T-helper 2 cell (primary cell): Measurements from ENCODE around the gene BHMT2.

Experiments used
- DNase-seq, 5 experiments: peaks; one replicate each; pipeline versions ENCODE4 v3.0.0 to v3.0.0-alpha.2; 2012 to 2022

Gene BHMT2

GRCh38 chr5:79074641-79075040 is 5.1 kb downstream of the BHMT2 start:
- DNase-seq, result no peak

GRCh38 chr5:79075646-79076426 is 6.3 kb downstream of the BHMT2 start:
- no peak for DNase-seq

- DNase-seq, result no peak
Measured at GRCh38 chr5:79076819-79077218, 7.3 kb downstream of the BHMT2 start.

GRCh38 chr5:79077680-79078365 is 8.3 kb downstream of the BHMT2 start:
- peak in 1 of 5 experiments; percentile 13 for DNase-seq

GRCh38 chr5:79080804-79081203 is 11.2 kb downstream of the BHMT2 start:
- no peak for DNase-seq

- no peak for DNase-seq
Measured at GRCh38 chr5:79081779-79082178, 12.2 kb downstream of the BHMT2 start.

- DNase-seq, result no peak
Measured at GRCh38 chr5:79086116-79086515, 16.5 kb downstream of the BHMT2 start.

- DNase-seq, result no peak
Measured at GRCh38 chr5:79088507-79088906, 18.9 kb downstream of the BHMT2 start.

- DNase-seq, result no peak
Measured at GRCh38 chr5:79091064-79091463, 21.5 kb downstream of the BHMT2 start.

- DNase-seq, result no peak
Measured at GRCh38 chr5:79093762-79094161, 24.2 kb downstream of the BHMT2 start.

GRCh38 chr5:79105868-79106267 is 36.3 kb downstream of the BHMT2 start:
- DNase-seq, result no peak

- DNase-seq, result no peak
Measured at GRCh38 chr5:79107020-79107796, 37.6 kb downstream of the BHMT2 start.

GRCh38 chr5:79108086-79108485 is 38.5 kb downstream of the BHMT2 start:
- DNase-seq, result no peak

GRCh38 chr5:79108792-79109191 is 39.2 kb downstream of the BHMT2 start:
- DNase-seq, result no peak

GRCh38 chr5:79109527-79110492 is 40.2 kb downstream of the BHMT2 start:
- DNase-seq, result peak in 1 of 5 experiments; percentile 22

GRCh38 chr5:79111387-79111959 is 41.9 kb downstream of the BHMT2 start, which contains the start of gene BHMT:
BHMT (plus strand) TSS chr5:79111809; CDS start chr5:79111886, 77 bp downstream.
- DNase-seq, result no peak

GRCh38 chr5:79111960-79112702 is 42.6 kb downstream of the BHMT2 start:
- DNase-seq, result no peak

- no peak for DNase-seq
Measured at GRCh38 chr5:79112703-79113058, 43.1 kb downstream of the BHMT2 start.

- no peak for DNase-seq
Measured at GRCh38 chr5:79119486-79119885, 49.9 kb downstream of the BHMT2 start.

GRCh38 chr5:79120221-79120620 is 50.7 kb downstream of the BHMT2 start:
- DNase-seq, result peak in 1 of 5 experiments; percentile 47

- no peak for DNase-seq
Measured at GRCh38 chr5:79122973-79123372, 53.4 kb downstream of the BHMT2 start.
